ENCODE data around the gene KATNAL2.

GRCh38 chr18:46953195-46953594 lies 35.8 kb downstream of the KATNAL2 start:
- no peak for TF ChIP-seq CTCF (IDR thresholded peaks at IDR 0.05)
- no peak for TF ChIP-seq POLR2A (IDR thresholded peaks at IDR 0.05)

Measured in heart left ventricle (tissue), 13 donors.